ENCODE results near the gene SYT9.
"Not testable (repeated sequence)": the region's sequence is repeated elsewhere in the genome, so short reads cannot be mapped to it uniquely, and the experiment has no call there.

The SYT9 gene

GRCh38 chr11:7512525-7513233 lies 261.0 kb downstream of the SYT9 start:
- peak overlapping the region; percentile 69 to 72 for H3K4me3 ChIP-seq
- intact Hi-C loops (cut with DNase I; ENCODE audit: low total_unique reads): loop anchor here (5.0 kb wide), 1 partner anchor 155 kb away; no protein-coding TSS in a partner anchor
- peak; percentile 91 to 94 for DNase-seq
- H3K4me1 ChIP-seq: peaks cover 0 to 27% (median 23%) of the 10 kb centered on the region in 4 donors
- no peaks in the 10 kb centered on the region for H3K9me3 ChIP-seq
- peak overlapping the region; percentile 84 to 87 for H3K27ac ChIP-seq
- TF ChIP-seq CTCF (IDR thresholded peaks at IDR 0.05): no peak
- H3K27me3 ChIP-seq: no peaks in the 10 kb centered on the region
- no peaks in the 10 kb centered on the region for H3K36me3 ChIP-seq

DNA sequence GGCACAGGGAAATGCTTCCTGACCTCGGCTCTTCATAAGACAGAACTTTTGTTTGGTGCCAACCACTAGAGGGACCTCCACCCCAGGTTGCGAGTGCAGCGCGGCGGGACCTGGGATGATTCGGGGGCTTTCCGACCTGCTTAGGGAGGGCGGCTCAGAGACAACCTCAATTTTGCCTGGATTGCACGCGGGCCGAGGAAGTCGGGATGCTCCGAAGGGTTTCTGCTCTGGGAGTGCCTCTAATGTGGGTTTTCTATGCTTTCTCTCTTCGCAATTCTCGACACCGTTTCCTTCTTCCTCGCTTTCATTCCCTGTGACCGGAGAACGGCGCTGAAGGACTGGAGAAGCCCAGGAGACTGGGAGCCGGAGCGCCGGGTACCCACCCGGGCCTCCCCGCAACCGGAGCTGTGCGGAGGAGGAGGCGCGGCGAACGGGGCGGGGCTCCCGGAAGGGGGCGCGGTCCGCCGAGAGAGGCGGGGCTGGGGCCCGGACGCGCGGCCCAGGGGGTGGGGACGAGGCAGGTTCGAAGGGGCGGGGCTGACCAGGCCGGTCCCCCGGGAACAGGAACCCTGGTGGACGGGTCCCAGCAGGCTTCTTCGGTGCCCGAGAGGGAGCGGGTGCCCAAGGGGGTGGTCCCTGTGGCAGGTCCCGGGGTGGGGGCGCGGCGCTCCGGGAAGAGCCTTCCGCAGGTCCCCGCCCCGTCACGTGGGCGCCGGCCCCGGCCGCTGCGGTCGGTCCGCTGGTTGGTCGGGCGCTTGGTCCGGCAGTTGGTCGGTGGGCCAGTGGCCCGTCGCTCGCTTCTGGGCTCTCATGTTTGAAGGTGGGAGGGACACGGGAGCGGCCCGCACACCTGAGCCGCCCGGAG lies 261.8 kb downstream of the SYT9 start, which contains the start of gene PPFIBP2:
Gene PPFIBP2 (plus strand): TSS at position 766 of the 865 bp plus-strand sequence. CDS start 35,477 bp downstream, outside the sequence.
- Histone ChIP-seq H3K27me3 (no peaks in the 10 kb centered on the region), H3K27ac (peak within 1 kb of the TSS; percentile 84 to 87), H3K36me3 (no peaks in the 10 kb centered on the region), H3K4me1 (peaks cover 0 to 27% (median 23%) of the 10 kb centered on the region in 4 donors), H3K4me3 (peak within 1 kb of the TSS; percentile 69 to 72), H3K9me3 (no peaks in the 10 kb centered on the region)
- peak; percentile 79 to 92 for DNase-seq
- intact Hi-C loops (cut with DNase I; ENCODE audit: low total_unique reads): loop anchor here (5.0 kb wide), 1 partner anchor 154 kb away; no protein-coding TSS in a partner anchor
- TF ChIP-seq CTCF (IDR thresholded peaks at IDR 0.05): peak; percentile 49 to 55

- no peaks in the 10 kb centered on the region for H3K36me3 ChIP-seq
- peaks cover 0 to 27% (median 23%) of the 10 kb centered on the region in 4 donors for H3K4me1 ChIP-seq
- peak overlapping the region; percentile 84 to 87 for H3K27ac ChIP-seq
- peak overlapping the region; percentile 69 to 72 for H3K4me3 ChIP-seq
- no peaks in the 10 kb centered on the region for H3K27me3 ChIP-seq
- TF ChIP-seq CTCF (IDR thresholded peaks at IDR 0.05): no peak
- DNase-seq: peak; percentile 33 to 74
- H3K9me3 ChIP-seq: no peaks in the 10 kb centered on the region
- intact Hi-C loops (cut with DNase I; ENCODE audit: low total_unique reads): loop anchor here (5.0 kb wide), 1 partner anchor 153 kb away; no protein-coding TSS in a partner anchor
Observed at GRCh38 chr11:7514099-7514591, 262.4 kb downstream of the SYT9 start.

GRCh38 chr11:7515447-7515886 lies 263.8 kb downstream of the SYT9 start:
- intact Hi-C loops (cut with DNase I; ENCODE audit: low total_unique reads): no loop called here
- Histone ChIP-seq H3K36me3 (no peaks in the 10 kb centered on the region), H3K27me3 (no peaks in the 10 kb centered on the region), H3K4me1 (peaks cover 0 to 27% (median 23%) of the 10 kb centered on the region in 4 donors), H3K27ac (no peak overlapping the region), H3K4me3 (no peak overlapping the region), H3K9me3 (no peaks in the 10 kb centered on the region)
- no peak for DNase-seq
- no peak for TF ChIP-seq CTCF (IDR thresholded peaks at IDR 0.05)

GRCh38 chr11:7516475-7516874 lies 264.8 kb downstream of the SYT9 start:
- Histone ChIP-seq H3K9me3 (no peaks in the 10 kb centered on the region), H3K36me3 (no peaks in the 10 kb centered on the region), H3K4me1 (peaks cover 0 to 18% (median 16%) of the 10 kb centered on the region in 4 donors), H3K27me3 (no peaks in the 10 kb centered on the region), H3K27ac (no peak overlapping the region), H3K4me3 (no peak overlapping the region)
- DNase-seq: no peak
- TF ChIP-seq CTCF (IDR thresholded peaks at IDR 0.05): no peak
- intact Hi-C loops (cut with DNase I; ENCODE audit: low total_unique reads): no loop called here

DNA sequence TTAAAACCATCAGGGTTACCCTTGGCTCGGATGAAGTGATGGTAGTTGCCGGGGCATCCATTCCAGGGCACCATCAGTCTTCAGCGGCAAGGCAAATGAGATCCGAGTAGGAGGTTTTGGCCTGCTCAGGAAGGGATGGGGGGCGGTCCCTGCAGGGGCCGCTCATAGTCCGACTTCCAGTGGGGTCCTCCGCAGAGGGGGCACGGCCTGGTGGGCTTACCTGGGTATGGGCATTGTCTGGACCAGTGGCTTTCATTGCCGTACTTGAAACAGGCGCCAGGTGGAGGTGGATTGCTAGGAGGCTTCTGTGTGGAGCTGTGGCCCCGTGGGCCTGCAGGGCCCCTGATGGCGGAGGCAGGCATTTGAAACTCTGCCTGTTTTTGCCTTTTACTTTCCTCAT lies 266.0 kb downstream of the SYT9 start:
- H3K27me3 ChIP-seq; DNase-seq; H3K27ac ChIP-seq; H3K9me3 ChIP-seq; H3K4me1 ChIP-seq; intact Hi-C loops (cut with DNase I; ENCODE audit: low total_unique reads); H3K4me3 ChIP-seq; H3K36me3 ChIP-seq: not testable (repeated sequence)

Data from tibial artery (tissue), 4 donors.